ENCODE results near the gene B4GALT1.

- TF ChIP-seq TAF1 (IDR thresholded peaks at IDR 0.05; ENCODE audit: borderline replicate concordance, low read depth, low read length): no peak
- TF ChIP-seq POLR2A (IDR thresholded peaks at IDR 0.05; ENCODE audit: low read depth, low read length): no peak
These were observed 58.0 kb downstream of the B4GALT1 start for GRCh38 chr9:33109097-33109496.

All from GM12892 (cell line).